Thoracic aorta (tissue), 2 donors: ENCODE measurements around the gene GPD1. TPM values are rescaled to one million over a fixed set of nuclear protein-coding genes. Genes with fewer than 3 reads are reported as not detected.
"Not testable (repeated sequence)": the region's sequence is repeated elsewhere in the genome, so short reads cannot be mapped to it uniquely, and the experiment has no call there.

ENCODE experiments used
- ATAC-seq: fragments of 150-250 bp; one replicate; pipeline ENCODE4 v1.8.0; 2017; ENCODE audit warnings: low read depth; ENCODE audit not compliant: insufficient number of reproducible peaks, low FRiP score
- DNase-seq: peaks from one replicate; pipeline ENCODE4 v3.0.0-alpha.2; 2020; ENCODE audit warnings: low spot score
- H3K27ac ChIP-seq, 2 donors: fragments of 200-600 bp; sonication (generic); 1 replicate in 1 of 2; 2 replicates in 1 of 2; pipeline ENCODE4 v1.5.1; 2016; ENCODE audit warnings: mild to moderate bottlenecking in 2 of 2, moderate library complexity in 2 of 2
- H3K27me3 ChIP-seq: fragments of 200-600 bp; sonication (generic); replicated peaks from 2 replicates; pipeline ENCODE4 v1.6.0; 2016; ENCODE audit warnings: mild to moderate bottlenecking; ENCODE audit not compliant: insufficient read depth
- H3K36me3 ChIP-seq: fragments of 200-600 bp; sonication (generic); one replicate; pipeline ENCODE4 v1.5.1; 2016
- H3K4me1 ChIP-seq, 2 donors: fragments of 200-600 bp; sonication (generic); 1 replicate in 1 of 2; 2 replicates in 1 of 2; pipeline versions ENCODE4 v1.5.1 to v1.6.0; 2016; ENCODE audit warnings: low read depth in 2 of 2, mild to moderate bottlenecking in 1 of 2; ENCODE audit not compliant: control insufficient read depth in 1 of 2
- H3K4me3 ChIP-seq: fragments of 200-600 bp; sonication (generic); 2 replicates; pipeline ENCODE4 v1.5.1; 2016; ENCODE audit warnings: mild to moderate bottlenecking
- H3K9me3 ChIP-seq: fragments of 200-600 bp; sonication (generic); 2 replicates; pipeline ENCODE4 v1.5.1; 2016
- CTCF ChIP-seq: fragments of 200-600 bp; sonication (generic); IDR thresholded peaks from one replicate; pipeline ENCODE4 v1.5.1; 2019; ENCODE audit warnings: antibody characterized with exemption
- total RNA-seq, 2 donors: library from RNA; depleted of rRNA; stranded (reverse); fragments of >200 nt; gene quantifications; one replicate each; pipeline versions ENCODE4 v1.1.0 to v1.2.3, GENCODE V29; 2016

The GPD1 gene
- total RNA-seq, 2 donors from 2014 or later: 4.2 to 5.0 TPM

- no peak for TF ChIP-seq CTCF
- no peaks in the 10 kb centered on the region for H3K9me3 ChIP-seq
- no peak overlapping the region for H3K27ac ChIP-seq
- no peaks in the 10 kb centered on the region for H3K36me3 ChIP-seq
- H3K27me3 ChIP-seq: no peaks in the 10 kb centered on the region
- H3K4me3 ChIP-seq: no peak overlapping the region
- DNase-seq: no peak
- H3K4me1 ChIP-seq: peaks cover 9 to 10% of the 10 kb centered on the region in 2 donors
- no peak for ATAC-seq
These were observed 41.6 kb downstream of the GPD1 start for GRCh38 chr12:50145439-50145838.

- ATAC-seq (no peak), DNase-seq (no peak)
- Histone ChIP-seq H3K27me3 (no peaks in the 10 kb centered on the region), H3K36me3 (no peaks in the 10 kb centered on the region), H3K27ac (no peak overlapping the region), H3K4me3 (no peak overlapping the region), H3K9me3 (no peaks in the 10 kb centered on the region), H3K4me1 (peaks cover 9 to 21% of the 10 kb centered on the region in 2 donors)
- TF ChIP-seq CTCF: no peak
These were observed 43.5 kb downstream of the GPD1 start for GRCh38 chr12:50147281-50147680.

- ATAC-seq, H3K9me3 ChIP-seq, H3K36me3 ChIP-seq, H3K27me3 ChIP-seq, H3K4me3 ChIP-seq, H3K27ac ChIP-seq, DNase-seq: not testable (repeated sequence)
- peaks cover 9 to 21% of the 10 kb centered on the region in 2 donors for H3K4me1 ChIP-seq
These were observed 44.2 kb downstream of the GPD1 start for GRCh38 chr12:50148011-50148410.

- ATAC-seq (no peak), DNase-seq (no peak)
- TF ChIP-seq CTCF: no peak
- Histone ChIP-seq H3K36me3 (no peaks in the 10 kb centered on the region), H3K4me1 (peaks cover 9 to 21% of the 10 kb centered on the region in 2 donors), H3K9me3 (no peaks in the 10 kb centered on the region), H3K4me3 (no peak overlapping the region), H3K27ac (no peak overlapping the region), H3K27me3 (no peaks in the 10 kb centered on the region)
These were observed 45.5 kb downstream of the GPD1 start for GRCh38 chr12:50149311-50149710.

- DNase-seq (no peak), ATAC-seq (no peak)
- peaks cover 0 to 11% of the 10 kb centered on the region in 2 donors for H3K4me1 ChIP-seq
- no peak overlapping the region for H3K4me3 ChIP-seq
- H3K27ac ChIP-seq: no peak overlapping the region
- no peaks in the 10 kb centered on the region for H3K9me3 ChIP-seq
- TF ChIP-seq CTCF: no peak
- H3K27me3 ChIP-seq: no peaks in the 10 kb centered on the region
- H3K36me3 ChIP-seq: no peaks in the 10 kb centered on the region
These were observed 47.4 kb downstream of the GPD1 start for GRCh38 chr12:50151047-50151687.

GRCh38 chr12:50154947-50155346 is 51.1 kb downstream of the GPD1 start:
- not testable (repeated sequence) for ATAC-seq, H3K27me3 ChIP-seq, DNase-seq

More at GRCh38 chr12:50154947-50155346, 51.1 kb downstream of the GPD1 start:
- not testable (repeated sequence) for H3K9me3 ChIP-seq, H3K36me3 ChIP-seq, H3K27ac ChIP-seq, H3K4me3 ChIP-seq
- H3K4me1 ChIP-seq: peaks cover 0 to 19% of the 10 kb centered on the region in 2 donors
